ENCODE results near the gene DCXR.

- TF ChIP-seq CTCF (conservative IDR thresholded peaks at IDR 0.05) = no peak
- TF ChIP-seq EZH2 (IDR thresholded peaks at IDR 0.05; ENCODE audit: low read depth) = no peak
Measured at GRCh38 chr17:82017612-82018151, 19.8 kb downstream of the DCXR start.
